Neural progenitor cell (in vitro differentiated cells): ENCODE measurements around the gene SLC35C1. TPM values are rescaled to one million over a fixed set of nuclear protein-coding genes. Genes with fewer than 3 reads are reported as not detected.

ENCODE experiments used
- DNase-seq: peaks from one replicate; pipeline ENCODE4 v3.0.0-alpha.2; 2016; ENCODE audit warnings: low spot score
- H2AFZ ChIP-seq: fragments of 200-600 bp; sonication (generic); replicated peaks from 2 replicates; pipeline ENCODE4 v1.6.1; 2016; ENCODE audit warnings: antibody characterized with exemption
- H3F3A ChIP-seq: fragments of 200-600 bp; sonication (generic); 2 replicates; pipeline ENCODE4 v1.6.1; 2016; ENCODE audit warnings: antibody characterized with exemption, low read depth
- H3K27ac ChIP-seq: fragments of 200-600 bp; sonication (generic); 2 replicates; pipeline ENCODE4 v1.5.1; 2016; ENCODE audit warnings: mild to moderate bottlenecking
- H3K27me3 ChIP-seq: fragments of 200-600 bp; sonication (generic); 2 replicates; pipeline ENCODE4 v1.6.1; 2016; ENCODE audit warnings: mild to moderate bottlenecking, moderate library complexity
- H3K36me3 ChIP-seq: fragments of 200-600 bp; sonication (generic); 2 replicates; pipeline ENCODE4 v1.5.1; 2016
- H3K4me1 ChIP-seq: fragments of 200-600 bp; sonication (generic); 2 replicates; pipeline ENCODE4 v1.6.1; 2016; ENCODE audit warnings: mixed run types
- H3K4me2 ChIP-seq: fragments of 200-600 bp; sonication (generic); 2 replicates; pipeline ENCODE4 v1.6.1; 2016
- H3K4me3 ChIP-seq: fragments of 200-600 bp; sonication (generic); 2 replicates; pipeline ENCODE4 v1.5.1; 2016
- H3K79me2 ChIP-seq: fragments of 200-600 bp; sonication (generic); 2 replicates; pipeline ENCODE4 v1.6.1; 2016; ENCODE audit warnings: low read depth
- H3K9ac ChIP-seq: fragments of 200-600 bp; sonication (generic); 2 replicates; pipeline ENCODE4 v1.6.1; 2016
- H3K9me3 ChIP-seq: fragments of 200-600 bp; sonication (generic); 2 replicates; pipeline ENCODE4 v1.5.1; 2016; ENCODE audit warnings: low read depth
- H4K20me1 ChIP-seq: fragments of 200-600 bp; sonication (generic); 2 replicates; pipeline ENCODE4 v1.6.1; 2016; ENCODE audit warnings: low read depth
- H3K27ac Mint-ChIP-seq: 3 replicates; pipeline ENCODE4 v1.8.0; 2021; ENCODE audit warnings: mixed read lengths
- H3K27me3 Mint-ChIP-seq: 2 replicates; pipeline ENCODE4 v1.8.0; 2022; ENCODE audit warnings: low read depth, mild to moderate bottlenecking, inconsistent platforms, moderate library complexity, mixed read lengths; ENCODE audit not compliant: insufficient read depth
- H3K36me3 Mint-ChIP-seq: 3 replicates; pipeline ENCODE4 v1.8.0; 2021; ENCODE audit warnings: mixed read lengths
- H3K4me1 Mint-ChIP-seq: 3 replicates; pipeline ENCODE4 v1.8.0; 2021; ENCODE audit warnings: mixed read lengths
- H3K4me3 Mint-ChIP-seq: 3 replicates; pipeline ENCODE4 v1.8.0; 2021; ENCODE audit warnings: mild to moderate bottlenecking, moderate library complexity, mixed read lengths
- H3K9me3 Mint-ChIP-seq: 3 replicates; pipeline ENCODE4 v1.8.0; 2020; ENCODE audit warnings: mixed read lengths
- EZH2 ChIP-seq: fragments of 200-600 bp; sonication (generic); IDR thresholded peaks from 2 replicates; pipeline ENCODE4 v1.6.1; 2017; ENCODE audit warnings: antibody characterized with exemption, mild to moderate bottlenecking, moderate library complexity
- EZH2phosphoT487 ChIP-seq: fragments of 200-600 bp; sonication (generic); IDR thresholded peaks from 2 replicates; pipeline ENCODE4 v1.6.1; 2017; ENCODE audit warnings: antibody characterized with exemption
- total RNA-seq: library from RNA; depleted of rRNA; stranded (reverse); fragments of >200 nt; gene quantifications from 2 replicates; pipeline ENCODE4 v1.2.3, GENCODE V29; 2015; ENCODE audit warnings: low replicate concordance
- TF ChIP-seq, protein P1 (sequence below): fragments of 200-600 bp; sonication (generic); IDR thresholded peaks from 2 replicates; pipeline ENCODE4 v1.5.1; 2017; ENCODE audit warnings: antibody characterized with exemption, mild to moderate bottlenecking

The SLC35C1 gene
- total RNA-seq, 1 donor from 2014 or later, result 1.3 TPM

DNA sequence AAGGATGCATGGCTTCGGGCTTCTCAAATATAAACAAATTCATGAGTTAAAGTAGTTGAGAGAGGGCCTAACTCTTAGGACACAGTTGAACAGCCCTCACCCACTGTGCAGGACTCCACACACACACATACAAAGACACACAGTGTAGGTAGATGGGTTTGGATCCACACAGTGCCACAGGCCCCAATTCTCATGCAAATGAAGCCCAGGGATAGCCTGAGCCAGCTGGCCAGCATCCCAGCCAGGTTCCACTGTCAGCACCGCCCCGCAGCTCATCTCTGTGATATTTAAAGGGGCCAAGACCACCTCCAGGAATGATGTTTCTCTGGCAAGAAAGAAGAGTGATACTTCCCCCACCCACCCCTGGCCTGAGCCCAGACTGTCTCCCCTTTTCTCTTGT is 11.7 kb downstream of the SLC35C1 start:
- Histone ChIP-seq H3K9me3 (no peaks in the 10 kb centered on the region), H3F3A (peaks cover 22% of the 10 kb centered on the region), H3K4me3 (no peak overlapping the region), H3K36me3 (no peaks in the 10 kb centered on the region), H2AFZ (peak overlapping the region; percentile 45), H3K27me3 (no peaks in the 10 kb centered on the region), H3K4me1 (peaks cover 22% of the 10 kb centered on the region), H3K27ac (no peak overlapping the region), H3K4me2 (no peak overlapping the region), H3K9ac (no peak overlapping the region), H3K79me2 (no peaks in the 10 kb centered on the region), H4K20me1 (peaks cover 6% of the 10 kb centered on the region)
- peak overlapping the region; percentile 88 for H3K27ac Mint-ChIP-seq
- no peak for TF ChIP-seq EZH2phosphoT487
- no peak for TF ChIP-seq EZH2
- TF ChIP-seq, protein P1, sequence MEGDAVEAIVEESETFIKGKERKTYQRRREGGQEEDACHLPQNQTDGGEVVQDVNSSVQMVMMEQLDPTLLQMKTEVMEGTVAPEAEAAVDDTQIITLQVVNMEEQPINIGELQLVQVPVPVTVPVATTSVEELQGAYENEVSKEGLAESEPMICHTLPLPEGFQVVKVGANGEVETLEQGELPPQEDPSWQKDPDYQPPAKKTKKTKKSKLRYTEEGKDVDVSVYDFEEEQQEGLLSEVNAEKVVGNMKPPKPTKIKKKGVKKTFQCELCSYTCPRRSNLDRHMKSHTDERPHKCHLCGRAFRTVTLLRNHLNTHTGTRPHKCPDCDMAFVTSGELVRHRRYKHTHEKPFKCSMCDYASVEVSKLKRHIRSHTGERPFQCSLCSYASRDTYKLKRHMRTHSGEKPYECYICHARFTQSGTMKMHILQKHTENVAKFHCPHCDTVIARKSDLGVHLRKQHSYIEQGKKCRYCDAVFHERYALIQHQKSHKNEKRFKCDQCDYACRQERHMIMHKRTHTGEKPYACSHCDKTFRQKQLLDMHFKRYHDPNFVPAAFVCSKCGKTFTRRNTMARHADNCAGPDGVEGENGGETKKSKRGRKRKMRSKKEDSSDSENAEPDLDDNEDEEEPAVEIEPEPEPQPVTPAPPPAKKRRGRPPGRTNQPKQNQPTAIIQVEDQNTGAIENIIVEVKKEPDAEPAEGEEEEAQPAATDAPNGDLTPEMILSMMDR, result no peak
- H3K36me3 Mint-ChIP-seq, result no peaks in the 10 kb centered on the region
- peaks cover 10% of the 10 kb centered on the region for H3K27me3 Mint-ChIP-seq
- peaks cover 13% of the 10 kb centered on the region for H3K4me1 Mint-ChIP-seq
- no peak overlapping the region for H3K4me3 Mint-ChIP-seq
- DNase-seq, result peak; percentile 63
- H3K9me3 Mint-ChIP-seq, result no peaks in the 10 kb centered on the region

DNA sequence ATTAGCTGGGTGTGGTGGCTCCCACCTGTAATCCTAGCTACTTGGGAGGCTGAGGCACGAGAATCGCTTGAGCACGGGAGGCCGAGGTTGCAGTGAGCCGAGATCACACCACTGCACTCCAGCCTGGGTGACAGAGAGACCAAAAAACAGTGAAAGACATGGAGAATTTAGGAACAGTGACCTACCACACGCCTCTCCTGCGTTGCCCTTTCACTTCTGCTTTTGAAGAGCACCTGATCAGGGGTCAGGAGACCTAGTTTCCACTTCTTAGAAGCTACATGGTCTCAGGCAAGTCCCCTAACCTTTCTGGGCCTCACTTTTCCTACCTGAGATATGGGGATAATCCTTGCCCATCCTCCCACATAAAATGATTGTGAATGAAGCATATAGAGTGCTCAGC is 12.2 kb downstream of the SLC35C1 start:
- H3K36me3 ChIP-seq, result no peaks in the 10 kb centered on the region
- H3K27ac Mint-ChIP-seq, result no peak overlapping the region
- no peak overlapping the region for H3K4me3 ChIP-seq
- peaks cover 10% of the 10 kb centered on the region for H3K27me3 Mint-ChIP-seq
- no peaks in the 10 kb centered on the region for H3K9me3 ChIP-seq
- no peaks in the 10 kb centered on the region for H3K36me3 Mint-ChIP-seq
- peaks cover 22% of the 10 kb centered on the region for H3K4me1 ChIP-seq
- H3K9ac ChIP-seq, result no peak overlapping the region
- TF ChIP-seq EZH2 (no peak), EZH2phosphoT487 (no peak)
- TF ChIP-seq, protein P1, result no peak
- no peaks in the 10 kb centered on the region for H3K9me3 Mint-ChIP-seq
- H3F3A ChIP-seq, result peaks cover 22% of the 10 kb centered on the region
- no peaks in the 10 kb centered on the region for H3K79me2 ChIP-seq
- no peak overlapping the region for H3K27ac ChIP-seq
- no peak for DNase-seq
- no peak overlapping the region for H3K4me2 ChIP-seq
- no peak overlapping the region for H2AFZ ChIP-seq
- H4K20me1 ChIP-seq, result peaks cover 6% of the 10 kb centered on the region
- H3K4me3 Mint-ChIP-seq, result no peak overlapping the region
- peaks cover 13% of the 10 kb centered on the region for H3K4me1 Mint-ChIP-seq
- no peaks in the 10 kb centered on the region for H3K27me3 ChIP-seq

- Histone ChIP-seq H3K27ac (no peak overlapping the region), H3F3A (peaks cover 14% of the 10 kb centered on the region), H3K4me1 (peaks cover 16% of the 10 kb centered on the region), H3K79me2 (no peaks in the 10 kb centered on the region), H3K36me3 (no peaks in the 10 kb centered on the region), H3K9me3 (no peaks in the 10 kb centered on the region), H3K9ac (no peak overlapping the region), H4K20me1 (no peaks in the 10 kb centered on the region), H3K4me2 (no peak overlapping the region), H2AFZ (no peak overlapping the region), H3K4me3 (no peak overlapping the region), H3K27me3 (no peaks in the 10 kb centered on the region)
- Mint-ChIP-seq H3K27me3 (peaks cover 10% of the 10 kb centered on the region), H3K9me3 (no peaks in the 10 kb centered on the region), H3K4me3 (no peak overlapping the region), H3K4me1 (peaks cover 18% of the 10 kb centered on the region), H3K27ac (no peak overlapping the region), H3K36me3 (no peaks in the 10 kb centered on the region)
- no peak for DNase-seq
- TF ChIP-seq, protein P1, result no peak
- TF ChIP-seq EZH2, result no peak
- TF ChIP-seq EZH2phosphoT487, result no peak
Measured at GRCh38 chr11:45818961-45819605, 14.1 kb downstream of the SLC35C1 start.
